Neural progenitor cell (in vitro differentiated cells): Measurements from ENCODE around the gene NSUN6.

Experiments
- CTCF ChIP-seq: fragments of 200-600 bp; sonication (generic); IDR thresholded peaks from 2 replicates; pipeline ENCODE4 v1.5.1; 2017; ENCODE audit warnings: antibody characterized with exemption, mild to moderate bottlenecking
- EZH2 ChIP-seq: fragments of 200-600 bp; sonication (generic); IDR thresholded peaks from 2 replicates; pipeline ENCODE4 v1.6.1; 2017; ENCODE audit warnings: antibody characterized with exemption, mild to moderate bottlenecking, moderate library complexity
- EZH2phosphoT487 ChIP-seq: fragments of 200-600 bp; sonication (generic); IDR thresholded peaks from 2 replicates; pipeline ENCODE4 v1.6.1; 2017; ENCODE audit warnings: antibody characterized with exemption

DNA sequence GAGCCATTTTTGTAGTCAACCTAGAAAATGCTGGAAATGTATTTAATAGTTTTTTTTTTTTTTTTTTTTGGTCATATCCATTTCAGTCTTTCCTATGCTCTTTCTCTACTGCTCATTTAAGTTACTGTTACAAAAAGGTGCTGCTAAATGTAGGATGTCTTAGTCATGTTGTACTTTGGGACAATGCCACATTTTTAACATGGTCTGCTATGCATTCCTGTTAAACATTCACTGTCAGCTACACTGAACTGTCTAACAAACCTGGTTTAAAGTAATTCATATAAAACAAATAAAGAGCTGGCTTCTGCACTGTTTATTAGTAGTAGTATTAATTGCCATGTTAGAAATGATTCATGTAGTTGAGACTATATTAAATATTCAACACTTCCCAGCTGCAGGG lies 108.6 kb downstream of the NSUN6 start:
- TF ChIP-seq CTCF (no peak), EZH2phosphoT487 (no peak), EZH2 (no peak)
